ENCODE results near the gene SARDH. TPM values are rescaled to one million over a fixed set of nuclear protein-coding genes. Genes with fewer than 3 reads are reported as not detected.

Gene SARDH
- polyA plus RNA-seq, 5 donors: 8.4 to 13.4 (median 9.8) TPM

DNA sequence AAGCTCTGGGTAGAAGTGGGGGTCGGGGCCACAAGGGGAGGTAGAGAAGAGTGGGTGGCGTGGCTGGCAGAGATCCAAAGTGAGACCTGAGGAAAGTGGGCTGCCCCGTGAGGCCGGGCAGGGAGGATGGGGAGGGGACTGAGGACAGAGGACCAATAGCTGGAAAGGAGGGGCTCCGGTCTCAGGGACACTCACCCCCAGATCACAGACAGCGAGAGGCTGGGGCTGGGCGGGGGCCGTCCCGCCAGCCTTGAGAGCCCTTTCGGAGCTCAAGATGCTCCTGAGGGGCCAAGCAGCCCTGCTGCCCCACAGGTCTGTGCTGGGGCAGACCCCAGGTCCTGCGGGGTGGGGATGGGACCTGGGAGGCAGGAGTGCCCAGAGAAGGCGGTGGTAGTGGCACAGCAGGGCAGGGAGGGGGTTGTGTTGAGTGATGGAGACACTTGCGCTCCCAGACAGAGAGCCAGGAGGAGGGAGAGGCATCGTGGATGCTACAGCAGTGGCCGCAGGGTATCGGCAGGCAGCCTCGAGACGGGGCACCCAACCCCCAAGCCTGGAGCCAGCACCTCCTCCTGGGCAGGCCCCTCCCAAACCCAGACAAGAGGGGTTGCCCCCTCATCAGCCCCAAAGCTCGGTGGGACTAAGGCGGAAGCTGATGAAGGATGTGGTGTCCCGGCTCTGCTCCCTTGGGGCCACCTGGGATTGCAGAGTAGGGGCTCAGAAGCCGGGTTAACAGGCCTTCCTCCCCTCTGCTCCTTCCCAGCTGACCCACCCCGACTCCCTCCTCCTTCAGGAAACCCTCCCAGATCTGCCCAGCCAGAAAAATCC lies 3.4 kb downstream of the SARDH start:
- DNase-seq: no peak

DNA sequence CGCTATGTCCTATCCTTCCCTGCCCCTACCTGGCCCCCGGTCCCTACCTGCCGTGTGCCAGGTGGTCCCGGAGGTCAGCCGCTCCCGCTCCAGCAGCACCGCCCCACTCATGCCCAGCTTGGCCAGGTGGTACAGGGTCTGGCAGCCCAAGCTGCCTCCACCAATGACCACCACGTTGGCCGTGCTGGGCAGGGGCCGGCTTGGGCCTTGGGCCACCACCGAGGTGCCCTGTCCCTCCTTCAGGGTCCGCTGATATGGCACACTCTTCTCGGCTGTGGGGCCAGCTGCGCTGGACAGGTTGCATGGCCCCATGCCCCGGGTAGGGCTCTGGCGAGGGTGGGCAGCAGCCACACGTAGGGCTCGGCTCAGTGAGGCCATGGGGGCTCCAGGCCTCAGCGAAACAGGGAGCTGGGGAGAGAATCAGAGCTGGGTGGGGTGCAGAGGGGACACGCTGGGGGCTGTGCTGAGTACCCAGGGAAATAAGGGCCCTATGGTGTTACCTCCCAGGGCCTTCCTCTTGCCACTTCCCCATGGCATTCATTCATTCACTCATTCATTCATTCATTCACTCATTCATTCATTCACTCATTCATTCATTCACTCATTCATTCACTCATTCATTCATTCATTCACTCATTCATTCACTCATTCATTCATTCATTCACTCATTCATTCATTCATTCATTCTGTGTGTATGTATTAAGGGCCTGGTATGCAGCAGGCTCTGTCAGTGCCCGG lies 4.2 kb downstream of the SARDH start:
- no peak for DNase-seq

DNA sequence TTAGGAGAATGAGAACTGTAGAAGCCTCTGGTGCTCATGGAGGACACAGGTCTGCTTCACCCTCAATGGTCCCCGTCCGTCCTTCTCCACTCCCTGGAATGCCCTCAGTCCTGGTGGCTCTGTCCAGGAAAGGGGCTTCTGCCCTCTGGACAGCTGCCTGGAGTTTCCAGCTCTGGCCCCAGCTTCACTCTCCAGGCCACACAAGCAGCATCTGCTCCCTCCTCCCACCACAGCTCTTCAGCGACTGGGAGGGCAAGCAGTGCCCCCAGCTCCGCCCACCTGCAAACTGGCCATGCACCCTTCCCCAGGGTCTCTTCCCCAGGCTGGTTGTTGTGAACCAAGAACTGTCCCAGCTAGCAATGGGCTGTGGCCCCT lies 4.7 kb downstream of the SARDH start:
- DNase-seq: no peak

DNA sequence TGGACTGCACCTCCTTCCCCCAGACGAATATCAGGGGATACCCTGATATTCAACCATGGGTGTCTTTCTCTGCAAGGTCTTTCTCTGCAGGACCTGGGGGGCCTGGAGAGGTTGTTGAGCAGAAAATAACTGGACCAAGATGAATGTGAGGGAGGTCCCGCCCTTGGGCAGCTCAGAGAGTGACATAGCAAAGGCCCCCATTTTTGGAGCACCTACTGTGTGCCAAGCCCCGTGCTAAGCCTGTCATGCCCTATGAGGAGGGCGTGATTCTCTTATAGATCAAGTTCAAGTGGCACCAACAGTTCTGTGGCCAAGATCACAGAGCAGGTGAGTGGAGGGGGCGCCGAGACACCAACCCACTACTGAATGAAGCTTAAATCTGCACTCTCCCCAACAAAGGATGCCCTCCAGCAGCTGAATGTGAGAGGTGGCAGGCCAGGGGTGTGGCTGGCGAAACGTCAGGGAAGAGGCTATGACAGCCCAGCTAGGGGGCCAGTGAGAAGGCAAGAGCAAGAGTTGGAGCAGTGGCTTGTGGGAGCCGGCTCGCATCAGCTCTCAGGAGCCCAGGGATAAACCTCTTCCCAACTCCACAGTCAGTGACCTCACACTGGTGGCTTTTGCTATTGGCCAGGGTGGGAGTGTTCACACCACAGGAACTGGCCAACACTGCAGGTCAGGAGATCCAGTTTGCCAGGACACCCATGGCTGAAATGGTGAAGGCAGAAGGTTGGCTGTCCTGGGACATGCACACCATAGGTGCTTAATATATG lies 5.3 kb downstream of the SARDH start:
- DNase-seq: no peak

DNA sequence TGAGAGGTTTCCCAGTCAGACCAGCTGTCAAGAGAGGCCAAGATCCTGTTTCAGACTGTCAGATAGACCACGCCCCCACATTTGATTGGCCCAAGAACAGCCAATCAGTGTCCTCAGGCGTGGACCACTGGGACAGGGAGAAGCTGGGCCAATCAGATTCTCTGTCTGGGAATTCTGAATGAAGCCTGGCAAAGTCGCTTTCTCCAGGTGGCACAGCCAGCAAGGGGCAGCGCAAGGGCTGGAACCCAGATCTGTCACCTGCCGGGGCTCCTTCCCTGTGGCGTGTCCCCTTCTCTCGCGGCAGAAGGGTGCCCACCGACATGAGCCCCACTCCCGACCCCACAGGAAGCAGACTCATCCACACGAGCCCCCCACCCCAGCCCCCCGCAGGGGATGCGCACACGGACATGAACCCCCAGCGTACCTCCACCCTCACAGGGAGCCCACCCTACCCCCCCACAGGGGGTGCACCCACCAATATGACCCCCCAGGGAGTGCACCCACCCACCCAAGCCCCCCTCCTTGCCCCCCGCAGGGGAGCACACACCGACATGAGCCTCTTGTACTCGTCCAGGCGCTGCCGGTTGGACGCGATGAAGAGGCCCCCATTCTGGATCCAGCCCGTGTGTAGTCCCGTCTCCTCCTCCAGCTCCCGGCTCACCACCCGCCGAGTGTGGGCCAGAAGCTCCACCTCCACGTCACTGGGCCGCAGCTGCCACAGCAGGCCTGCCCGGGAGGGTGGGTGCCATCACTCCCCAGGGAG lies 6.1 kb downstream of the SARDH start:
- no peak for DNase-seq

DNA sequence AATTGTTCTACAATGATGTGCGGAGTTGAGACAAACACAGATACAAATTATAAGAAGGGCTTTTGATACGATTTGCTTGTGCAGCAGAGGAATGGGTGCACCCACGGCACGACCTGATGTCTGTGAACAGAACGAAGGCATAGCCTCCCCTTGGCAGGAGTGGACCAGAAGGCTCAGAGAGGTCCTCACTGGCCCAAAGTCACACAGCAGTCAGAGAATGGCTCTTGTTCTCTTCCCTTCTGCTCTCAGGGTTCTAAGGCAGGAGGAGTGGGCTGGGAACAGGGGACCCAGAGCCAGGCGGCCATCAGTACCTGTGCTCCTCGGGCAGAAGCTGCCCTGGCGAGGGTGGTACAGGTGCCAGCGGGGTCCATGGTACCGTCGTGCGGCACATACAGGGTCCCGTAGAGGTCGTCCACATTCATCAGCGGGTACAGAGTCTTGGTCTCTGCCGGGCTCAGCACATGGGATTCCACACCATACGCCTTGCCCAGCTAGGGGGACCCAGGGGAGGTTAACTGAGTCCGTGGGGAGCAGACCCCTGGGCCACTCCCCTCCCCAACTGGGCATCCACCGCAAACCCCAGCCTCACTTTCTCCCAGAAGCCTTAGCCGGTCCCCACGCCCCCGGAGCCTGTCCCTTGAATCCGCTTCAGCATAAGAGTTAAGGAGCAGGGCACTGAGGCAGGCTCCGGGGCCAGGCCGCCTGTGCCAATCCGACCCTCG lies 7.0 kb downstream of the SARDH start:
- no peak for DNase-seq

DNA sequence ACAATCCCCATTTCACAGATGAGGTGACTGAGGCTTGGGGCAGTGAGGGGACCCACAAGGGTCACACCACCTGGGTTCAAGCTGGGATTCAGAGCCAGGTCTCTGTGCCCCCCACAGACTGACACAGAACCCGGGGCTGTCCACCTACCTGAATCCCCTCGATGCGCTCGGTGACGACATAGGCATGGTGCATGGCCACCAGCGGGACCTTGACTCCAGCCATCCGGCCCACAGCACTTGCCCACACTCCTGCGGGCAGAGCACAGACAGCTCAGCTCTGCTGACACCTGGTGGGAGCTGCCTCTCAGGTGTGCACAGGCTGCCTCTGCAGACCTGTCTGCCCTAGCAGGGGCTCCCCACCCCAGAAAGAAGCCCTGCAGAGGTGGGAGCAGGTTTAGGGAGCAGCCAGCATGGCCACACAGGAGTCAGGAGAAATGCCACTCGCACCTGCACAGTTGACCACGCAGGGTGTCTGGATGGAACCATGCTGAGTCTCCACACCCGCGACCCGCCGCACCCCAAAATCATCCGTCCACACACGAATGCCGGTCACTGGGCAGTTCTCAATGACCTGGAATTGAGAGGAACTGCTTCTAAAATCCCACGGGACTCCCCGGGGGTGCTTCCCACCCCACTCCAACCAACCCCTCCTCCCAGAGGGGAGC lies 8.4 kb downstream of the SARDH start:
- no peak for DNase-seq

DNA sequence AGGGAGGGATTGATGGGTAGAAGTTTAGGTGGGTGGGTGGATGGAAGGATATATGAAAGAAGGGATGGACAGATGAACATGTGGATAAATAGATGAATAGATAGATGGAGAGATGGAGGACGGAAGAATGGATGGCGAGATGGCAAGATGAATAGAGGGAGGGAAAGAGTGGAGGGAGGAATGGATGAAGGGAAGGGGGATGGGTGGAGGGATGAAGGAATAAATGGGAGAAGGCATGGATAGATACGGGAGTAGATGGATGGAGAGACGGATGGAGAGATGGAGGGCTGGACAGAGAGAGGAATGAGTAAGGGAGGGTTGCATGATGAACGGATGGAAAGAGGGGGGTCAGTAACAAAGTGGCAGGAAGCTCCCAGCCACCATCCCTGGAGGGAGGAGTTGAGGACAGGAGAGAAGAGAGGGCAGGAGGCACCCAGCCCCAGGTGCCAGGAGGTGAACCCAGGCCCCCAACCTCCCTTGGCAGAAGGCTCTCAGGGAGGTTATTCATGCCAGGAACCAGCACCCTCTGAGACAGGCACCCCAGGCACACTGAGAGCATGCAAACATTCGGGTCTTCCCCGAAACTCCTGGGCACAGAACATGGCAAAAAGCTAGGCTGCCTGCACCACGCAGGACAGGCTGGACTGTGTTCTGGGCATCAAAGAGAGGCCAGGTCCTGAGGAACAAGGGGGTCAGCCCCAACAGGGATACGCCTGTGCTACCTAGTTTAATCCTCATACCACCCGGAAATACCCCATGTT lies 9.1 kb downstream of the SARDH start:
- no peak for DNase-seq

DNA sequence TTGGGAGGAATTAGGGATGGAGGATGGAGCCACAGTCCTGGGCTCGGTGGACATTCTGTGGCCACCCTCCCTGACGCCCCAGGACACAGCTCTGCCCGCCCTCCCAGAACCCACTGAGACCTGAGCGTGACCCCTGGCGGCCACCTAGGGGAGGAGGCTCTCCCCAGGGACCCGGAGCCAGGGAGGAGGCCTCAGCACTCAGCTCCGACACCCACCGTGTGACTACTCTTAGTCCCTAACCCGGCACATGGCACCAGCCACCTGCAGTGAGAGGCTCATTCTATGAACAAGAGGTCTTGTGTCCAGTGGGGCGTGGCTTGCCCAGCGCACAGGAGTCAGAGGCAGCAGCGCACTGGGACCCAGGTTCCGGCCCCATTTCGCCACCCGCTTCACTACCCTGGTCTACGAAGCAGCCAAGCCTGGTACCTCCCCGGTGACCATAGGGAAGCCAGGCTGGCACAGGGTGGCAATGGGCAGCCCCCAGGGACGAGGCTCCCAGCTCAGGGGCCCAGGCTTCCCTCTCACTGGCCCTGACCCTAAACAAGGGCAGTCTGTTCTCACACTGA lies 10.2 kb downstream of the SARDH start:
- DNase-seq: no peak

DNA sequence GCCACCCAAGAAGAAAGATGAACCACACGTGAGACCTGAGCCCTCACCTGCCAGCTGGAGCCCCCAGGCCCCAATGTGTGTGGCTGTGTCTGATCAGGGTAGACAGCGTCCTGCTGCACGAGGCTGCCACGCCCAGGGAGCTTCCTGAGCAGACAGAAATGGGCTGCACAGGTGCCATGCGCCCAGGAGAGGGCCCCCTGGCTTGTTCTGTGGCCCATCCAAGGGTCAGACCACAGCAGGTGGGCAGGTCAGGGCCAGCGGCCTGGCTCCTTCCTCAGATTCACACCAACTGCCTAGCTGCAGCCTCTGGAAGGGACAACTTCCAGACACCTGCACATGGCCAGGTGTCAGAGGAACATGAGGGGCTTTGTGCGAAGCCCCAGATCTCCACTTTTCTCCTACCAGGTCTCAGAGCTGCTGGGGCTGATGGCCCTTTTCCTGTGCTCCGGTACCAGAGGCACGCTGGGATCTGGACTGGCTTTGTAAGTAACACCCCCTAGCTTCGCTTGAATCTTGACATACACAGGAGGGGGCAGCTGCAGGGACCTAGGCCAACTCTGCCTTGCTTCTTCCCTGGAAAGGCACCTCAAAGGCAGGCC lies 10.8 kb downstream of the SARDH start:
- no peak for DNase-seq

DNA sequence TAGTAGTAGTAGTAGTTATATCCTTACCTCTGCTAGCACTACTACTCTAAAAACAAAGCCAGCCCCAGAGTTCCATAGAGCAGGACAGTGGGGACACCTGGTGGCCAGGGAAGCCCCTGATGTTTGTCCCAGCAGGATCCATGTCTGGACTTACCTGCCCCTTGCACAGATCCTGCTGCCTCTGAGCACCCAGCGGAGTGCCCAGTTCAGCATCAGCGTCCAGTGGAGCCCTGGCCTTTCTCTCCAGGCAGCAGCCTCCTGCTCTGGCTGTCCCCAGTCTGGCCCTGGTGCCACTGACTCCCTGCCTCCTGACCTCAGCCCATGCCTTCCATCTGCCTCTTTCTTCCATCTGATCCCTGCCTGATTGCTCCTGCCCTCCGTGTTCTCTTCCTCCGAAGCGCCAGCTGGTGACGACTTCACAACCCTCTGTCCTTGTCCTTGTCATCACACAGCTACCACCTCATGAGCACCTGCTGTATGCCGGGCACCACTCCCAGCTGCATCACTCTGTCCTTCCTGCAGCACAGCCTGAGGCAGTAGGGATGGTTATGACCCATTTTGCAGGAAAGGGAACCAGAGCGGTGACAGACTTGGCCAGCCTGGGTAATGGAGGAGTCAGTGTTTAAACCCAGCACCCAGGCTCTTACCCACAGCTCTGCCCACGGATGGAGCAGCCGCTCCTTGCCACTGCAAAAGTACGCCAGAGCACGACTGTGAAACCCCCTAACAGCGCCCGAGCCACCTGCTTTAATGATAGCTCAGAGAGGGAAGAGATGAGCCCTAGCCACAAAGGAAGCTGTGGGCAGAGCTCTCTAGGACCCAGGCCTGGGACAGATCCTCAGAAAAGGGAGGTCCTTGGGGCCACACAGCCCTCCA lies 11.5 kb downstream of the SARDH start:
- DNase-seq: no peak

DNA sequence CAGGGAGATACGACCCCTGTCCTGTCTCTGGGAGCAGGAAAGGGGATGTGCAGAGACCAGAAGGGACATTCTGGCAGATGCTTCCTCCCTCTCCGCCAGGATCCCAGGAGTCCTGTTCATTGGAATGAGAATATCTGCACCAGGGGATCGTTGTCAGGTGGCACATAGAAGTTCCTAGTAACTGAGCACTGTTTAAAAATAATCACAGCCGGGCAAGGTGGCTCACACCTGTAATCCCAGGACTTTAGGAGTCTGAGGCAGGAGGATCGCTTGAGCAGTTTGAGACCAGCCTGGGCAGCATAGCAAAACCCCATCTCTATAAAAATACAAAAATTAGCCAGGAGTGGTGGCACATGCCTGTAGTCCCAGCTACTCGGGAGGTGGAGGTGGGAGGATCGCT lies 12.3 kb downstream of the SARDH start:
- DNase-seq: no peak

DNA sequence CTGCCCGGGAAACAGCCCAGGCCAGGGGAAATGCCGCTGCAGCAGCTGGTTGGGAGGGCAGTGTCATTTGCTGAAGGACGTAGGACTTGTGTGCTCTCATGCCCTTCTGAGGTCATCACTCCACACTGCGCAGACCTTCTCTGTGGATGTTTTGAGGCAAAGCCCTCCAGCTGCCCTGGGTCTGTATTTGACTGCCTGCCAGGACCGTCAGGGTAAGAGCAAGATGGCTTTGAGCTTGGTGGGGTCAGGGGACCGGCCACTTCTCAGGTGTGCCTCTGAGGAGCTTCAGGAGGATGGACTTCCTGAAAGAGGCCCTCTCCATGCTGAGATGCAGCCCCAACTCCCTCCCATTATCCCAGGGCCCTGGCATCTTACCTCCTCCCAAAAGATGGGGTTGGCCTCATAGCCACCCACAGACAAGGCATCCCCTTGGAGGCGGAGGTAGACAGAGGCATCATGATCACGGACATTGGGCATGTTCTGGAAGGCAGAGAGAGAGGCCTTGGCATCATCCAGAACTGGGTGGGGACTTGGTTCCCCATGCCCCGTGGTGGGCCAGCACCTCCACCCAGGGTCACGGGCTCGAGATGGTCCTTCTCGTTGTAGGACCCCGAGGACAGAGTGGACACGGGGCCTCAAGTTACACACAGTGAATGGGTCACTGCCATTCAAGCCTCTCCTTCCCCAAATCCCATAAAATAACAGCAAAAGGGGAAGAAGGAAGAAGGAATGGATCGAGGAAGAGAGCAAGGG lies 19.4 kb downstream of the SARDH start:
- no peak for DNase-seq

DNA sequence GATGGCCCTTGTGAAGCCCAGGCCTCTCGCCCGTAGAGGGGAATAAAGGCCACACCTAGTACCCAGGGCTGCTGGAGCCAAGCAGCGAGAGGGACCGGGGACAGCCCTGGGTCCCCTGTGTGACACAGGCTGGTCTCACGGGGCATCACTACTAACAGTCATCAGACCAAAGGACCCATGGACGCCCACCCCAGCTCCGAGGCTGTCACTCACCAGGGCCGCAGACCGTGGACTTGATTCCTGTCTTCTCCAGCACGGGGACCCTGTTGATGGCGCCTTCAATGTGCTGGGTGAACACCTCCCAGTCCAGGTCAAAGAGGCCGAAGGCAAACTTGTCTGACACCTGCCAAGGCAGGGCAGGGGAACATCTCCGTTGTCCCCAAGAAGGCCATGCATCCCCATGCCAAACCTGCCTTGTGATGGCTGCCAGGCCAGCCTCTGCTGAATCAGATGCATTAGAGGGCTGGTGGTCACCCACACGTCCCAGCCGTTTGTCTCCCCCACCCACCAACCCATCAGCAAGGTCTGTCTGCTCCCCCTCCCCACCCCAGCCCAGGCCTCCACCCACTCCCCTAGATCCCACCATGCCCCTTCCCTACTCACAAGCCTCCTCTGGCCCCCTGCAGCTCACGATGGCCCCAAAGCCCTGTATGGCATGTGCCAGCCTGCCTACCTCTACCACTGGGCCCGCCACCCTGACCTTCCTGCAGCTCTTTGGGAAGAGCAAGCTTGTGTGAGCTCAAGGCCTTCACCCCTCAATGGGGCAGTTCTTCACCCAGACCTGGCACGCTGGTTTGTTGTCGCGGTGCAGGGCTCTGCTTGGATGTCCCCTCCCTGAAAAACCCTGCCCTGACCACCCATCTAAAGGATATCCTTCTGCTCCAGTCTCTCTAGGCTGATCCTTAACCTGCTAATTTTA lies 20.8 kb downstream of the SARDH start:
- DNase-seq: no peak

DNA sequence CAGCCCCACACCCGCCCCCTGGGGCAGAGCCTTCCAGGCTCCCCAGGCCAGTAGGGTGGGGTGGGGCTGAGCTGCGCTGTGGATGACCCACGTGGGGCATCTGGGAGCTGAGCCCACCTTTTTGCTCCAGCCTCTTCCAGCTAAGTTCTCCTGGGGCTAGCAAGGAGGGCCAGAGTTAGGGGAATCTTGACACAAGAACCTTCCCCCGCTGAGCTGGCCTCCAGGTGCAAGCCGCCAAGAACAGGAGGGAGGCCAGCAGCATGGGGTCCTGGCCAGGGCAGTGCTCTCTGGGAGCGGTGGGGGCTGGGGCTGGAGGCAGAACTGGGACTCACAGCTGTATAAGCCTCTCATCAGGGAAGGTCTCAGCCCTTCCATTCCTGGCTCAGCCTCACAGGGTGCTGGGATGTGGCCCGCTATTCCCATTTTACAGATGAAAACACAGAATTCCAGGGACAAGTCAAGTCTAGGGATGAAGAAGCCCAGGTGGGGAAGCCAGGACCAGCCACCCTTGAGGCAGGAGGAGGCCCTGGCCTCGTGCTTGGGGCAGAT lies 21.5 kb downstream of the SARDH start:
- no peak for DNase-seq

Measured in right lung (tissue), 5 donors.